Activated naive CD4-positive, alpha-beta T cell treated with anti-CD3 and anti-CD28 coated beads for 36 hours (primary cell): ENCODE measurements around the gene METTL16. TPM values are rescaled to one million over a fixed set of nuclear protein-coding genes. Genes with fewer than 3 reads are reported as not detected.

ENCODE experiments used
- CTCF ChIA-PET: fragments of 350-600 bp; sonication (Branson Sonifier 250); formaldehyde crosslinking; loops from one replicate; lab custom pipeline; 2021; ENCODE audit warnings: antibody characterized with exemption; lab: Charles Lee
- DNase-seq: peaks from one replicate; pipeline ENCODE4 v3.0.0-alpha.2; 2020
- H3K27ac Mint-ChIP-seq: one replicate; pipeline ENCODE4 v1.8.0; 2021; ENCODE audit warnings: mild to moderate bottlenecking, mixed read lengths
- H3K27me3 Mint-ChIP-seq: one replicate; pipeline ENCODE4 v1.8.0; 2021; ENCODE audit warnings: low read depth, mixed read lengths
- H3K36me3 Mint-ChIP-seq: one replicate; pipeline ENCODE4 v1.8.0; 2021; ENCODE audit warnings: low read depth, mixed read lengths
- H3K4me1 Mint-ChIP-seq: one replicate; pipeline ENCODE4 v1.8.0; 2021; ENCODE audit warnings: low read depth, mixed read lengths
- H3K4me3 Mint-ChIP-seq: one replicate; pipeline ENCODE4 v1.8.0; 2021; ENCODE audit warnings: mild to moderate bottlenecking, moderate library complexity, mixed read lengths
- H3K9me3 Mint-ChIP-seq: one replicate; pipeline ENCODE4 v1.8.0; 2021; ENCODE audit warnings: mixed read lengths
- intact Hi-C: fragments of 100-400 bp; cut with micrococcal nuclease; formaldehyde crosslinking; loops from one replicate; pipeline ENCODE4 v1.15.1; 2023
- total RNA-seq, 2 experiments: library from RNA; stranded (reverse); gene quantifications; one replicate each; pipeline ENCODE4 v1.2.3, GENCODE V29; 2021

Gene METTL16
- total RNA-seq, 2 experiments from 2014 or later, result 44.8 to 45.5 TPM

- H3K9me3 Mint-ChIP-seq, result no peaks in the 10 kb centered on the region
- no peaks in the 10 kb centered on the region for H3K36me3 Mint-ChIP-seq
- no peaks in the 10 kb centered on the region for H3K4me1 Mint-ChIP-seq
- no peak overlapping the region for H3K4me3 Mint-ChIP-seq
- DNase-seq, result no peak
- H3K27me3 Mint-ChIP-seq, result no peaks in the 10 kb centered on the region
- intact Hi-C loops, result no loop called here
- H3K27ac Mint-ChIP-seq, result no peak overlapping the region
- CTCF ChIA-PET, result no interaction called here
These were observed 140.2 kb downstream of the METTL16 start for GRCh38 chr17:2371183-2372130.

GRCh38 chr17:2370211-2370589 is 141.5 kb downstream of the METTL16 start:
- no peaks in the 10 kb centered on the region for H3K4me1 Mint-ChIP-seq
- no peak overlapping the region for H3K27ac Mint-ChIP-seq
- H3K9me3 Mint-ChIP-seq, result no peaks in the 10 kb centered on the region
- no peak overlapping the region for H3K4me3 Mint-ChIP-seq
- no peak for DNase-seq
- intact Hi-C loops, result no loop called here
- CTCF ChIA-PET, result interaction anchor here (1.9 to 3.5 kb wide), 2 partner anchors 12 to 46 kb away, joined by 8 to 20 read pairs; no protein-coding TSS in a partner anchor
- H3K27me3 Mint-ChIP-seq, result no peaks in the 10 kb centered on the region
- no peaks in the 10 kb centered on the region for H3K36me3 Mint-ChIP-seq

GRCh38 chr17:2369551-2370210 is 142.0 kb downstream of the METTL16 start:
- Mint-ChIP-seq H3K9me3 (no peaks in the 10 kb centered on the region), H3K27ac (no peak overlapping the region), H3K36me3 (no peaks in the 10 kb centered on the region), H3K4me1 (no peaks in the 10 kb centered on the region), H3K27me3 (no peaks in the 10 kb centered on the region), H3K4me3 (no peak overlapping the region)
- intact Hi-C loops, result no loop called here
- DNase-seq, result no peak
- CTCF ChIA-PET, result interaction anchor here (1.9 to 3.5 kb wide), 2 partner anchors 13 to 46 kb away, joined by 8 to 20 read pairs; no protein-coding TSS in a partner anchor

- H3K4me1 Mint-ChIP-seq, result no peaks in the 10 kb centered on the region
- intact Hi-C loops, result no loop called here
- no peaks in the 10 kb centered on the region for H3K36me3 Mint-ChIP-seq
- no peak for DNase-seq
- no peaks in the 10 kb centered on the region for H3K9me3 Mint-ChIP-seq
- H3K27ac Mint-ChIP-seq, result no peak overlapping the region
- no peak overlapping the region for H3K4me3 Mint-ChIP-seq
- CTCF ChIA-PET, result interaction anchor here (1.9 to 3.5 kb wide), 2 partner anchors 14 to 47 kb away, joined by 8 to 20 read pairs; no protein-coding TSS in a partner anchor
- H3K27me3 Mint-ChIP-seq, result no peaks in the 10 kb centered on the region
These were observed 142.6 kb downstream of the METTL16 start for GRCh38 chr17:2369039-2369438.

- Mint-ChIP-seq H3K4me3 (no peak overlapping the region), H3K27me3 (no peaks in the 10 kb centered on the region), H3K27ac (no peak overlapping the region), H3K36me3 (no peaks in the 10 kb centered on the region), H3K9me3 (no peaks in the 10 kb centered on the region), H3K4me1 (no peaks in the 10 kb centered on the region)
- CTCF ChIA-PET, result interaction anchor here (0.9 to 3.5 kb wide), 3 partner anchors 14 to 48 kb away, joined by 3 to 20 read pairs (median 8); no protein-coding TSS in a partner anchor
- intact Hi-C loops, result no loop called here
- DNase-seq, result no peak
These were observed 143.3 kb downstream of the METTL16 start for GRCh38 chr17:2368359-2368758.

GRCh38 chr17:2366747-2367494 is 144.8 kb downstream of the METTL16 start:
- DNase-seq, result no peak
- H3K4me3 Mint-ChIP-seq, result no peak overlapping the region
- H3K4me1 Mint-ChIP-seq, result no peaks in the 10 kb centered on the region
- H3K27ac Mint-ChIP-seq, result no peak overlapping the region
- peaks cover 3% of the 10 kb centered on the region for H3K36me3 Mint-ChIP-seq
- H3K27me3 Mint-ChIP-seq, result no peaks in the 10 kb centered on the region
- intact Hi-C loops, result no loop called here
- CTCF ChIA-PET, result interaction anchor here (0.6 kb wide), 1 partner anchor 16 kb away, joined by 3 read pairs; no protein-coding TSS in a partner anchor
- no peaks in the 10 kb centered on the region for H3K9me3 Mint-ChIP-seq

Other genes with a start within 250 kb of the METTL16 start
- gene SMG6, start 208.1 kb downstream of the METTL16 start, total RNA-seq, result 10 to 100 TPM; 18.8 to 20.7 TPM
- 10 to 100 TPM in 1 of 2 experiments, 1 to 10 TPM in 1; 8.9 to 10.2 TPM for gene SRR, start 207.9 kb downstream of the METTL16 start, total RNA-seq
- gene TSR1, start 175.4 kb downstream of the METTL16 start, total RNA-seq, result 10 to 100 TPM; 51.1 to 51.5 TPM
- gene SGSM2, start 174.4 kb downstream of the METTL16 start, total RNA-seq, result 10 to 100 TPM; 20.3 to 22.0 TPM
- gene MNT, start 110.8 kb downstream of the METTL16 start, total RNA-seq, result 10 to 100 TPM; 13.1 to 17.0 TPM
- 100 to 1,000 TPM; 142 to 145 TPM for gene PAFAH1B1, start 81.8 kb upstream of the METTL16 start, total RNA-seq
- 10 to 100 TPM; 72.7 to 81.4 TPM for gene CLUH, start 199.9 kb upstream of the METTL16 start, total RNA-seq
- under 1 TPM; 0.07 to 0.12 TPM for gene CCDC92B, start 237.8 kb upstream of the METTL16 start, total RNA-seq